ENCODE data around the gene CNTN1. TPM values are rescaled to one million over a fixed set of nuclear protein-coding genes. Genes with fewer than 3 reads are reported as not detected.

Gene CNTN1
- total and polyA plus RNA-seq, 2 of the 8 experiments (the other 6 are each of a cell fraction or from before 2014, with no cell fraction given): 7.2 to 21.8 TPM

GRCh38 chr12:41052441-41052840 lies 360.2 kb downstream of the CNTN1 start:
- WGBS, 2 experiments (ENCODE audit: extremely low coverage in 1 of 2, insufficient coverage in 1 of 2, insufficient read length in 1 of 2, insufficient replicate concordance in 2 of 2, low coverage in 1 of 2, low lambda C conversion rate in 2 of 2, missing lambda C conversion rate in 1 of 2): 88% methylated on average over 1 of the region's 1 CpG; no CpG with 5 or more reads in 1 of the 2 experiments
- Histone ChIP-seq H3K18ac (ENCODE audit: extremely low read depth, low read length) (no peak overlapping the region), H3K79me1 (ENCODE audit: low read depth, low read length) (no peaks in the 10 kb centered on the region), H2BK20ac (ENCODE audit: low read length) (no peak overlapping the region), H4K8ac (ENCODE audit: extremely low read depth, insufficient read depth, low read length) (no peak overlapping the region), H2BK5ac (ENCODE audit: low read depth, low read length) (no peak overlapping the region), H3K9me3 (ENCODE audit: insufficient read depth in 2 of 2, low read depth in 1 of 2, low read length in 1 of 2) (no peaks in the 10 kb centered on the region), H3K23ac (ENCODE audit: insufficient read length) (no peak overlapping the region), H4K20me1 (replicated peaks in 1 of 2; ENCODE audit: control insufficient read depth in 1 of 2, insufficient read depth in 2 of 2, low read length in 2 of 2) (no peaks in the 10 kb centered on the region), H4K91ac (replicated peaks; ENCODE audit: insufficient read length, low read length) (no peak overlapping the region), H3K27me3 (replicated peaks in 1 of 4; ENCODE audit: control insufficient read depth in 3 of 4, extremely low read depth in 1 of 4, insufficient read depth in 3 of 4, low read length in 3 of 4) (no peaks in the 10 kb centered on the region), H2BK120ac (replicated peaks; ENCODE audit: low read depth, low read length) (no peak overlapping the region), H4K5ac (ENCODE audit: insufficient read length, low read depth, low read length) (no peak overlapping the region), H3K79me2 (ENCODE audit: control insufficient read depth in 1 of 2, insufficient read depth in 2 of 2, low read length in 2 of 2) (no peaks in the 10 kb centered on the region), H3K9ac (replicated peaks in 1 of 4; ENCODE audit: extremely low read depth in 1 of 4, low read depth in 3 of 4, low read length in 3 of 4) (no peak overlapping the region), H3K27ac (ENCODE audit: low read depth, low read length) (no peak overlapping the region), H2BK12ac (ENCODE audit: low read depth, low read length) (no peak overlapping the region), H3K4me3 (ENCODE audit: extremely low read depth in 1 of 4, insufficient read depth in 2 of 4, low read depth in 3 of 4, low read length in 4 of 4) (no peak overlapping the region), H3K36me3 (ENCODE audit: control insufficient read depth in 2 of 4, insufficient read depth in 4 of 4, low read length in 3 of 4) (no peaks in the 10 kb centered on the region), H2BK15ac (ENCODE audit: low read length) (no peak overlapping the region), H3K14ac (ENCODE audit: insufficient read length) (no peak overlapping the region), H3K4ac (replicated peaks; ENCODE audit: insufficient read length, low read depth, low read length) (no peak overlapping the region), H2AFZ (ENCODE audit: low read length) (no peak overlapping the region), H3K23me2 (ENCODE audit: low read depth, low read length) (no peaks in the 10 kb centered on the region; the same call in 1 of the 2 replicates), H3K4me1 (replicated peaks in 1 of 4; ENCODE audit: control insufficient read depth in 3 of 4, insufficient read depth in 4 of 4, low read length in 3 of 4) (no peaks in the 10 kb centered on the region), H2AK5ac (ENCODE audit: low read depth, low read length) (no peak overlapping the region), H3K4me2 (ENCODE audit: insufficient read depth in 1 of 2, low read depth in 2 of 2, low read length in 2 of 2) (no peak overlapping the region), H3K56ac (replicated peaks; ENCODE audit: insufficient read length, low read depth, low read length) (no peak overlapping the region)
- POLR2A ChIA-PET (ENCODE audit: partially characterized antibody): interaction anchor here (0.7 kb wide), 1 partner anchor 760 kb away, joined by 3 read pairs; no protein-coding TSS in a partner anchor
- FAIRE-seq: no peak
- TF ChIP-seq EGR1 (IDR thresholded peaks at IDR 0.05; ENCODE audit: borderline replicate concordance, low read depth, low read length) (no peak), MAFK (IDR thresholded peaks at IDR 0.05; ENCODE audit: low read depth, low read length) (no peak), GTF2F1 (IDR thresholded peaks at IDR 0.05; ENCODE audit: borderline replicate concordance, low read depth, low read length) (no peak), CTBP2 (IDR thresholded peaks at IDR 0.05; ENCODE audit: borderline replicate concordance, insufficient read depth, insufficient read length, low read length) (no peak)
- DNase-seq (ENCODE audit: low read depth in 1 of 2, low spot score in 2 of 2): no peak
- CTCF ChIA-PET (ENCODE audit: partially characterized antibody): no interaction called here

Measured in H1 (cell line).